Heart left ventricle (tissue), 16 donors: ENCODE data around the gene DLX5. TPM values are rescaled to one million over a fixed set of nuclear protein-coding genes. Genes with fewer than 3 reads are reported as not detected.
A peak's percentile ranks its signal among the peaks of the same experiment; 100 is the strongest.

ENCODE experiments used
- ATAC-seq, 4 donors: fragments of 200-7000 bp; cut with Tn5 transposase; one replicate each; pipeline ENCODE4 v1.9.1; 2020 to 2022; ENCODE audit warnings: moderate library complexity in 4 of 4, mild to moderate bottlenecking in 3 of 4, moderate number of reproducible peaks in 1 of 4
- DNase-seq, 5 donors: peaks; one replicate each; pipeline ENCODE4 v3.0.0-alpha.2; 2020
- H3K27ac ChIP-seq, 12 donors: fragments of 200-600 bp; sonication (generic) in 4 of 12; one replicate each; pipeline versions ENCODE4 v1.5.0 to v1.8.0; 2016 to 2022; ENCODE audit warnings: mild to moderate bottlenecking in 2 of 12
- H3K27me3 ChIP-seq, 9 donors: fragments of 200-600 bp; sonication (generic) in 2 of 9; one replicate each; pipeline versions ENCODE4 v1.5.1 to v1.8.0; 2016 to 2022; ENCODE audit warnings: mild to moderate bottlenecking in 3 of 9
- H3K36me3 ChIP-seq, 9 donors: fragments of 200-600 bp; sonication (generic) in 2 of 9; one replicate each; pipeline versions ENCODE4 v1.5.0 to v1.8.0; 2018 to 2022; ENCODE audit warnings: mild to moderate bottlenecking in 2 of 9
- H3K4me1 ChIP-seq, 12 donors: fragments of 200-600 bp; sonication (generic) in 4 of 12; one replicate each; pipeline versions ENCODE4 v1.5.0 to v1.8.0; 2016 to 2022; ENCODE audit warnings: mild to moderate bottlenecking in 3 of 12
- H3K4me3 ChIP-seq, 12 donors: fragments of 200-600 bp; sonication (generic) in 4 of 12; one replicate each; pipeline versions ENCODE4 v1.5.0 to v1.8.0; 2017 to 2022; ENCODE audit warnings: mild to moderate bottlenecking in 9 of 12, moderate library complexity in 4 of 12
- H3K9me3 ChIP-seq, 12 donors: fragments of 200-600 bp; sonication (generic) in 4 of 12; one replicate each; pipeline versions ENCODE4 v1.5.0 to v1.8.0; 2016 to 2022; ENCODE audit warnings: mild to moderate bottlenecking in 1 of 12
- CTCF ChIP-seq, 12 donors: fragments of 200-600 bp; sonication (generic) in 4 of 12; IDR thresholded peaks; one replicate each; pipeline versions ENCODE4 v1.5.0 to v1.8.0; 2018 to 2022; ENCODE audit warnings: antibody characterized with exemption in 12 of 12, mild to moderate bottlenecking in 5 of 12
- POLR2A ChIP-seq, 2 donors: fragments of 450-650 bp; IDR thresholded peaks; one replicate each; pipeline ENCODE4 v1.6.1; 2017; ENCODE audit warnings: antibody characterized with exemption in 2 of 2, mild to moderate bottlenecking in 2 of 2, moderate library complexity in 2 of 2
- WGBS, 4 donors: extraction: QIAGEN DNeasy Blood & Tissue Kit in 2 of 4; methylation state at CpG; one replicate each; pipeline versions ENCODE4 v1.1.5 to v1.1.7; 2013 to 2018; 5-methylcytosine and 5-hydroxymethylcytosine counted together
- intact Hi-C, 10 donors: fragments of 100-400 bp; cut with DNase I; formaldehyde crosslinking; loops; one replicate each; pipeline versions ENCODE4 v1.11.1 to v1.14.2; 2022
- polyA plus RNA-seq, 2 donors: library from polyadenylated mRNA; stranded (reverse); fragments of 200-250 nt; gene quantifications; one replicate each; pipeline ENCODE4 v1.2.3, GENCODE V29; 2013
- total RNA-seq, 9 donors: library from RNA; depleted of rRNA in 2 of 9; stranded (reverse); fragments of >200 nt in 2 of 9; fragmentation: NEBNext Ultra II Directional in 3 of 9; extraction: Animal tissue kit (Norgen Biotek cat#: 25700) in 3 of 9; gene quantifications; one replicate each; pipeline versions ENCODE4 v1.1.0 to v1.2.4, GENCODE V29; 2016 to 2023
- donor health status: ischemic (EF 13 %, LVEDD 7.1; RV severe dilation, severe dysfunction).
- donor health status: healthy with polysubstance abuse.
- donor health status: DM: no; HTN: yes; CAD: no.
- donor health status: DM: no; HTN: no; CAD: no.
- donor health status: ischemic (EF 25% LVEDD 6.9; RV normal size, moderate dysfunction).
- donor health status: ischemic (EF 25% LVEDD 5.7; RV mildly dilated, moderate dysfunction).
- donor health status: healthy.
- donor health status: DM: yes; HTN: yes; CAD: no.
- donor health status: ischemic (EF 35%, LVEDD 5.7; RV mildly dilated, moderate dysfunction).
- donor health status: nonischemic (EF 11% LVEDD 7.7; RV severe dilation, severe dysfunction).
- donor health status: DM: yes; HTN: yes; CAD: no.
- donor health status: PGD.
- donor health status: ischemic (EF 29% LVEDD 5.4; RV normal size, mild dysfunction).
- donor health status: nonischemic (EF 23%, LVEDD 6.1; RV moderate dilation, normal function).

Gene DLX5
- total and polyA plus RNA-seq, 11 donors, result 0.08 to 0.27 (median 0.24) TPM; not detected in 7

- Histone ChIP-seq H3K9me3 (no peaks in the 10 kb centered on the region), H3K4me1 (peaks cover 0 to 42% (median 14%) of the 10 kb centered on the region in 12 donors), H3K27ac (no peak overlapping the region), H3K27me3 (peaks cover 74 to 99% (median 96%) of the 10 kb centered on the region in 9 donors), H3K4me3 (peak overlapping the region in 2 of 12 donors; percentile 21 to 23), H3K36me3 (no peaks in the 10 kb centered on the region)
- intact Hi-C loops, result no loop called here
- DNase-seq, result no peak
- WGBS, 4 donors, result 4 to 7% (median 5%) methylated on average over 23 to 37 of the region's 37 CpGs
- peak in 1 of 4 donors; percentile 11 for ATAC-seq
- no peak for TF ChIP-seq POLR2A (IDR thresholded peaks at IDR 0.05)
- no peak for TF ChIP-seq CTCF (IDR thresholded peaks at IDR 0.05)
These were observed 7.2 kb downstream of the DLX5 start for GRCh38 chr7:97017192-97018125.

GRCh38 chr7:97016381-97017191 lies 8.0 kb downstream of the DLX5 start:
- Histone ChIP-seq H3K27ac (no peak overlapping the region), H3K27me3 (peaks cover 78 to 99% (median 96%) of the 10 kb centered on the region in 9 donors), H3K9me3 (no peaks in the 10 kb centered on the region), H3K4me1 (peaks cover 0 to 37% (median 14%) of the 10 kb centered on the region in 12 donors), H3K4me3 (no peak overlapping the region), H3K36me3 (no peaks in the 10 kb centered on the region)
- WGBS, 4 donors, result 1 to 2% (median 2%) methylated on average over 52 to 55 of the region's 55 CpGs
- DNase-seq (no peak), ATAC-seq (peak in 2 of 4 donors; percentile 16 to 41)
- intact Hi-C loops, result no loop called here
- no peak for TF ChIP-seq POLR2A (IDR thresholded peaks at IDR 0.05)
- no peak for TF ChIP-seq CTCF (IDR thresholded peaks at IDR 0.05)

GRCh38 chr7:97015756-97016380 lies 8.8 kb downstream of the DLX5 start:
- ATAC-seq (no peak), DNase-seq (no peak)
- Histone ChIP-seq H3K9me3 (no peaks in the 10 kb centered on the region), H3K4me3 (no peak overlapping the region), H3K27me3 (peaks cover 76 to 99% (median 96%) of the 10 kb centered on the region in 9 donors), H3K27ac (no peak overlapping the region), H3K4me1 (peaks cover 0 to 30% (median 8%) of the 10 kb centered on the region in 12 donors), H3K36me3 (no peaks in the 10 kb centered on the region)
- intact Hi-C loops, result no loop called here
- 5 to 7% (median 6%) methylated on average over 11 to 12 of the region's 12 CpGs for WGBS, 4 donors
- no peak for TF ChIP-seq POLR2A (IDR thresholded peaks at IDR 0.05)
- no peak for TF ChIP-seq CTCF (IDR thresholded peaks at IDR 0.05)
